Measurements from ENCODE around the gene COX20. TPM values are rescaled to one million over a fixed set of nuclear protein-coding genes. Genes with fewer than 3 reads are reported as not detected.

The COX20 gene
- total and polyA plus RNA-seq, 2 of the 8 experiments (the other 6 are each of a cell fraction or from before 2014, with no cell fraction given), result 17.5 to 28.8 TPM

- no peak overlapping the region for H2BK120ac ChIP-seq (replicated peaks; ENCODE audit: low read depth, low read length)
- no peak overlapping the region for H2BK5ac ChIP-seq (ENCODE audit: low read depth, low read length)
- no peaks in the 10 kb centered on the region for H4K20me1 ChIP-seq (replicated peaks in 1 of 2; ENCODE audit: control insufficient read depth in 1 of 2, insufficient read depth in 2 of 2, low read length in 2 of 2)
- POLR2A ChIA-PET (ENCODE audit: partially characterized antibody), result interaction anchor here (0.5 to 3.9 kb wide), 6 partner anchors 9 to 45 kb away, joined by 3 to 39 read pairs (median 7); partner anchors contain the start of gene COX20
- no peak overlapping the region for H3K4me3 ChIP-seq (ENCODE audit: extremely low read depth in 1 of 4, insufficient read depth in 2 of 4, low read depth in 3 of 4, low read length in 4 of 4)
- H3K23ac ChIP-seq (ENCODE audit: insufficient read length), result no peak overlapping the region
- 95% methylated on average over 16 of the region's 16 CpGs; no CpG with 5 or more reads in 1 of the 2 experiments for WGBS, 2 experiments (ENCODE audit: extremely low coverage in 1 of 2, insufficient coverage in 1 of 2, insufficient read length in 1 of 2, insufficient replicate concordance in 2 of 2, low coverage in 1 of 2, low lambda C conversion rate in 2 of 2, missing lambda C conversion rate in 1 of 2)
- H3K27ac ChIP-seq (ENCODE audit: low read depth, low read length), result no peak overlapping the region
- no peak overlapping the region for H3K9ac ChIP-seq (replicated peaks in 1 of 4; ENCODE audit: extremely low read depth in 1 of 4, low read depth in 3 of 4, low read length in 3 of 4)
- H3K23me2 ChIP-seq (ENCODE audit: low read depth, low read length), result no peaks in the 10 kb centered on the region
- no peak overlapping the region for H3K4ac ChIP-seq (replicated peaks; ENCODE audit: insufficient read length, low read depth, low read length)
- no peaks in the 10 kb centered on the region for H3K9me3 ChIP-seq (ENCODE audit: insufficient read depth in 2 of 2, low read depth in 1 of 2, low read length in 1 of 2)
- H3K56ac ChIP-seq (replicated peaks; ENCODE audit: insufficient read length, low read depth, low read length), result no peak overlapping the region
- no peak for FAIRE-seq
- no peak overlapping the region for H2AK5ac ChIP-seq (ENCODE audit: low read depth, low read length)
- no peak overlapping the region for H2BK15ac ChIP-seq (ENCODE audit: low read length)
- H3K14ac ChIP-seq (ENCODE audit: insufficient read length), result no peak overlapping the region
- CTCF ChIA-PET (ENCODE audit: partially characterized antibody), result interaction anchor here (0.7 to 4.6 kb wide), 15 partner anchors 7 to 241 kb away, joined by 3 to 50 read pairs (median 8); no protein-coding TSS in a partner anchor
- no peak overlapping the region for H4K5ac ChIP-seq (ENCODE audit: insufficient read length, low read depth, low read length)
- H2BK12ac ChIP-seq (ENCODE audit: low read depth, low read length), result peak overlapping the region; percentile 18; the same call in 1 of the 2 replicates
- H3K79me1 ChIP-seq (ENCODE audit: low read depth, low read length), result no peaks in the 10 kb centered on the region
- H3K4me2 ChIP-seq (ENCODE audit: insufficient read depth in 1 of 2, low read depth in 2 of 2, low read length in 2 of 2), result no peak overlapping the region
- no peaks in the 10 kb centered on the region for H3K79me2 ChIP-seq (ENCODE audit: control insufficient read depth in 1 of 2, insufficient read depth in 2 of 2, low read length in 2 of 2)
- no peak for DNase-seq (ENCODE audit: low read depth in 1 of 2, low spot score in 2 of 2)
- no peaks in the 10 kb centered on the region for H3K36me3 ChIP-seq (ENCODE audit: control insufficient read depth in 2 of 4, insufficient read depth in 4 of 4, low read length in 3 of 4)
- 0 out of 2 replicates have a peak overlapping the region, but pooled peaks have one; percentile 33 for H2AFZ ChIP-seq (ENCODE audit: low read length)
- H4K91ac ChIP-seq (replicated peaks; ENCODE audit: insufficient read length, low read length), result peak overlapping the region; percentile 51
- H3K4me1 ChIP-seq (replicated peaks in 1 of 4; ENCODE audit: control insufficient read depth in 3 of 4, insufficient read depth in 4 of 4, low read length in 3 of 4), result peaks cover 0 to 5% (median 0%) of the 10 kb centered on the region in 4 experiments; a peak in 1 of 7 replicates
- no peak overlapping the region for H2BK20ac ChIP-seq (ENCODE audit: low read length)
- no peak overlapping the region for H4K8ac ChIP-seq (ENCODE audit: extremely low read depth, insufficient read depth, low read length)
- H3K18ac ChIP-seq (ENCODE audit: extremely low read depth, low read length), result 0 out of 2 replicates have a peak overlapping the region, but pooled peaks have one; percentile 9
- no peaks in the 10 kb centered on the region for H3K27me3 ChIP-seq (replicated peaks in 1 of 4; ENCODE audit: control insufficient read depth in 3 of 4, extremely low read depth in 1 of 4, insufficient read depth in 3 of 4, low read length in 3 of 4)
- TF ChIP-seq FOSL1 (IDR thresholded peaks at IDR 0.05; ENCODE audit: insufficient read depth, low read depth, low read length) (no peak), BACH1 (IDR thresholded peaks at IDR 0.05; ENCODE audit: low read length) (no peak), CBX5 (IDR thresholded peaks at IDR 0.05; ENCODE audit: low read depth, low read length) (no peak), BCL11A (IDR thresholded peaks at IDR 0.05; ENCODE audit: low read depth in 2 of 2, low read length in 2 of 2) (no peak), SIN3A (conservative IDR thresholded peaks at IDR 0.05 in 1 of 2, IDR thresholded peaks at IDR 0.05 in 1 of 2; ENCODE audit: low read depth in 1 of 2, low read length in 2 of 2) (no peak), SP4 (IDR thresholded peaks at IDR 0.05; ENCODE audit: low read length) (no peak), NRF1 (IDR thresholded peaks at IDR 0.05; ENCODE audit: low read depth, low read length) (no peak), MAX (IDR thresholded peaks at IDR 0.05) (no peak), POU5F1 (IDR thresholded peaks at IDR 0.05; ENCODE audit: low read depth, low read length) (no peak), JUN (IDR thresholded peaks at IDR 0.05; ENCODE audit: low read depth, low read length) (no peak), RNF2 (IDR thresholded peaks at IDR 0.05; ENCODE audit: borderline replicate concordance, low read depth, low read length, missing control alignments, poor library complexity, severe bottlenecking) (no peak), KDM5A (IDR thresholded peaks at IDR 0.05; ENCODE audit: low read length) (no peak)
Observed at GRCh38 chr1:244802556-244803239, 32.8 kb upstream of the COX20 start.

Data from H1 (cell line).